HG03196 (cell line): ENCODE measurements around the gene OTUD1.
"Not testable (repeated sequence)": the region's sequence is repeated elsewhere in the genome, so short reads cannot be mapped to it uniquely, and the experiment has no call there.

Experiments used
- ATAC-seq: cut with Tn5 transposase; IDR thresholded peaks from one replicate; pipeline ENCODE4 v1.9.1; 2021; ENCODE audit not compliant: unreplicated experiment

Gene OTUD1

GRCh38 chr10:23438547-23439451 is at the start of gene OTUD1:
Gene OTUD1 (plus strand): TSS chr10:23439075. CDS start chr10:23439458, 383 bp downstream.
- ATAC-seq = peak; percentile 79

- not testable (repeated sequence) for ATAC-seq
Measured at GRCh38 chr10:23390408-23390807, 48.5 kb upstream of the OTUD1 start.

GRCh38 chr10:23390809-23391208 is 48.1 kb upstream of the OTUD1 start:
- no peak for ATAC-seq

- ATAC-seq = no peak
Measured at GRCh38 chr10:23391821-23392220, 47.1 kb upstream of the OTUD1 start.

GRCh38 chr10:23395017-23395416 is 43.9 kb upstream of the OTUD1 start:
- no peak for ATAC-seq

GRCh38 chr10:23396695-23397094 is 42.2 kb upstream of the OTUD1 start:
- ATAC-seq = no peak

- ATAC-seq = no peak
Measured at GRCh38 chr10:23399701-23400144, 39.2 kb upstream of the OTUD1 start.

GRCh38 chr10:23402856-23403255 is 36.0 kb upstream of the OTUD1 start:
- ATAC-seq = no peak

GRCh38 chr10:23403278-23403677 is 35.6 kb upstream of the OTUD1 start:
- ATAC-seq = no peak

GRCh38 chr10:23403719-23404118 is 35.2 kb upstream of the OTUD1 start:
- ATAC-seq = no peak

GRCh38 chr10:23404461-23404980 is 34.4 kb upstream of the OTUD1 start:
- ATAC-seq = no peak

GRCh38 chr10:23405540-23405939 is 33.3 kb upstream of the OTUD1 start:
- ATAC-seq = no peak

GRCh38 chr10:23406409-23406808 is 32.5 kb upstream of the OTUD1 start:
- no peak for ATAC-seq

GRCh38 chr10:23408330-23408976 is 30.4 kb upstream of the OTUD1 start:
- no peak for ATAC-seq

GRCh38 chr10:23412223-23412622 is 26.7 kb upstream of the OTUD1 start:
- no peak for ATAC-seq

- peak; percentile 92 for ATAC-seq
Measured at GRCh38 chr10:23413629-23414089, 25.2 kb upstream of the OTUD1 start.

- no peak for ATAC-seq
Measured at GRCh38 chr10:23414658-23415057, 24.2 kb upstream of the OTUD1 start.

- no peak for ATAC-seq
Measured at GRCh38 chr10:23417254-23417653, 21.6 kb upstream of the OTUD1 start.

- no peak for ATAC-seq
Measured at GRCh38 chr10:23418051-23418681, 20.7 kb upstream of the OTUD1 start.

- no peak for ATAC-seq
Measured at GRCh38 chr10:23419201-23419600, 19.7 kb upstream of the OTUD1 start.

- no peak for ATAC-seq
Measured at GRCh38 chr10:23419655-23420329, 19.1 kb upstream of the OTUD1 start.
